Panc1 (cell line): ENCODE measurements around the gene TSPAN17. TPM values are rescaled to one million over a fixed set of nuclear protein-coding genes. Genes with fewer than 3 reads are reported as not detected.
A peak's percentile ranks its signal among the peaks of the same experiment; 100 is the strongest.

Source experiments
- ATAC-seq: fragments of 200-7000 bp; cut with Tn5 transposase; 2 replicates; pipeline ENCODE4 v1.9.1; 2020; ENCODE audit warnings: mild to moderate bottlenecking, moderate library complexity
- BruUV-seq: library from RNA; stranded (reverse); fragments of 400-500 nt; replicated peaks from 2 replicates; lab custom pipeline; 2021; lab: Mats Ljungman, UMichigan
- CTCF ChIA-PET: fragments of 300-600 bp; sonication (Branson Sonifier 250); formaldehyde crosslinking; loops from one replicate; lab custom pipeline; 2022; ENCODE audit warnings: antibody characterized with exemption; lab: Charles Lee
- POLR2A ChIA-PET: fragments of 300-600 bp; sonication (Branson Sonifier 250); formaldehyde crosslinking; loops from one replicate; lab custom pipeline; 2022; ENCODE audit warnings: antibody characterized with exemption; lab: Charles Lee
- DNase-seq: peaks from one replicate; pipeline ENCODE4 v3.0.0-alpha.2; 2010; ENCODE audit warnings: low read depth, low spot score
- H3K27ac ChIP-seq: 2 replicates; pipeline ENCODE4 v1.5.1; 2011; ENCODE audit warnings: mild to moderate bottlenecking, low read length, inconsistent platforms
- H3K27me3 ChIP-seq: fragments of 200-500 bp; sonication (Bioruptor generic); 2 replicates; pipeline ENCODE4 v1.6.0; 2014; ENCODE audit warnings: low read length, inconsistent platforms; ENCODE audit not compliant: control insufficient read depth, insufficient read depth
- H3K36me3 ChIP-seq: fragments of 200-500 bp; sonication (Bioruptor generic); 2 replicates; pipeline ENCODE4 v1.5.1; 2014; ENCODE audit warnings: inconsistent platforms, mild to moderate bottlenecking, low read length, moderate library complexity; ENCODE audit not compliant: control insufficient read depth, insufficient read depth
- H3K4me1 ChIP-seq: 2 replicates; pipeline ENCODE4 v1.5.1; 2011; ENCODE audit warnings: inconsistent platforms, mild to moderate bottlenecking, low read length, moderate library complexity; ENCODE audit not compliant: control insufficient read depth, insufficient read depth
- H3K4me3 ChIP-seq, 2 experiments: 2 replicates each; pipeline ENCODE4 v1.5.1; 2011 to 2012; ENCODE audit warnings: low read depth in 2 of 2, low read length in 2 of 2, mild to moderate bottlenecking in 2 of 2, inconsistent platforms in 1 of 2, moderate library complexity in 1 of 2
- H3K9me3 ChIP-seq: fragments of 200-500 bp; sonication (Bioruptor generic); 2 replicates; pipeline ENCODE4 v1.5.1; 2014; ENCODE audit warnings: low read depth, mild to moderate bottlenecking, inconsistent platforms, low read length, moderate library complexity; ENCODE audit not compliant: control insufficient read depth, insufficient read depth
- CTCF ChIP-seq: fragments of 450-650 bp; IDR thresholded peaks from 2 replicates; pipeline ENCODE4 v1.5.1; 2017; ENCODE audit warnings: mild to moderate bottlenecking
- POLR2AphosphoS5 ChIP-seq: IDR thresholded peaks from 2 replicates; pipeline ENCODE4 v1.6.1; 2012; ENCODE audit warnings: mild to moderate bottlenecking, low read depth, low read length, moderate library complexity
- REST ChIP-seq, 2 experiments: IDR thresholded peaks; 2 replicates each; pipeline ENCODE4 v1.6.1; 2011 to 2012; ENCODE audit warnings: low read depth in 2 of 2, control low read depth in 1 of 2, low read length in 1 of 2, mild to moderate bottlenecking in 1 of 2, moderate library complexity in 1 of 2; ENCODE audit not compliant: insufficient read depth in 1 of 2
- SIN3A ChIP-seq: IDR thresholded peaks from 2 replicates; pipeline ENCODE4 v1.6.1; 2012; ENCODE audit warnings: low read depth, mild to moderate bottlenecking, low read length, moderate library complexity, borderline replicate concordance; ENCODE audit not compliant: insufficient read depth
- TCF7L2 ChIP-seq: IDR thresholded peaks from 2 replicates; pipeline ENCODE4 v1.6.1; 2011; ENCODE audit warnings: mild to moderate bottlenecking, low read depth, low read length, inconsistent platforms
- in situ Hi-C: cut with HindIII; loops from 2 replicates; pipeline ENCODE4 v1.10.0; 2016; ENCODE audit warnings: low sequenced_read_pairs, low pct_unique_long_range_greater_than_20kb
- intact Hi-C: fragments of 100-400 bp; cut with micrococcal nuclease; formaldehyde crosslinking; loops from one replicate; pipeline ENCODE4 v1.10.0; 2022; ENCODE audit not compliant: unreplicated experiment
- total RNA-seq: library from RNA; stranded (reverse); gene quantifications from one replicate; pipeline ENCODE4 v1.2.1, GENCODE V29; 2021; ENCODE audit not compliant: unreplicated experiment

Gene TSPAN17
- total RNA-seq, 1 experiment from 2014 or later: 64.7 TPM

GRCh38 chr5:176608937-176609723 lies 38.2 kb upstream of the TSPAN17 start:
- CTCF ChIA-PET: no interaction called here

GRCh38 chr5:176609724-176610434 lies 37.4 kb upstream of the TSPAN17 start, which contains the start of gene GPRIN1:
Gene GPRIN1 (minus strand): TSS chr5:176610156. CDS start chr5:176599834, 10,322 bp downstream.
- H3K4me3 ChIP-seq: peak within 1 kb of the TSS; percentile 67 to 68
- H3K4me1 ChIP-seq: peaks cover 12% of the 10 kb centered on the region; the same call in 1 of the 2 replicates
- ATAC-seq: peak; percentile 91
- POLR2A ChIA-PET: no interaction called here
- peak; percentile 33; the same call in 1 of the 2 replicates for TF ChIP-seq CTCF
- TF ChIP-seq POLR2AphosphoS5: 0 out of 2 replicates have a peak, but pooled peaks have one; percentile 38
- TF ChIP-seq SIN3A: no peak
- TF ChIP-seq REST (IDR thresholded peaks at IDR 0.05; ENCODE audit: insufficient read depth in 1 of 2, low read depth in 2 of 2, low read length in 1 of 2): peak; percentile 50 to 51; a peak in 2 of 4 replicates
- no peak; the same call in 1 of the 2 replicates for TF ChIP-seq TCF7L2
- peak within 1 kb of the TSS; percentile 60 for H3K27ac ChIP-seq
- intact Hi-C loops: no loop called here
- H3K9me3 ChIP-seq: no peaks in the 10 kb centered on the region
- in situ Hi-C loops: no loop called here
- no peaks in the 10 kb centered on the region for H3K36me3 ChIP-seq
- DNase-seq: no peak
- CTCF ChIA-PET: no interaction called here
- H3K27me3 ChIP-seq: no peaks in the 10 kb centered on the region
- no TSS peak for BruUV-seq

More at GRCh38 chr5:176608937-176609723, 38.2 kb upstream of the TSPAN17 start:
- POLR2A ChIA-PET: no interaction called here
- in situ Hi-C loops (no loop called here), intact Hi-C loops (no loop called here)
- no TSS peak for BruUV-seq
- TF ChIP-seq CTCF (no peak), TCF7L2 (peak; percentile 46; the same call in 1 of the 2 replicates)
- H3K27ac ChIP-seq: 0 out of 2 replicates have a peak overlapping the region, but pooled peaks have one; percentile 37
- H3K36me3 ChIP-seq: no peaks in the 10 kb centered on the region
- ATAC-seq: no peak
- peaks cover 12% of the 10 kb centered on the region; the same call in 1 of the 2 replicates for H3K4me1 ChIP-seq
- H3K9me3 ChIP-seq: no peaks in the 10 kb centered on the region
- DNase-seq: no peak
- peak overlapping the region; percentile 58 to 67 for H3K4me3 ChIP-seq
- H3K27me3 ChIP-seq: no peaks in the 10 kb centered on the region
